IMR-90 (cell line): ENCODE results near the gene TCL1A.

Experiments
- CEBPB ChIP-seq: IDR thresholded peaks from 2 replicates; pipeline ENCODE4 v1.6.1; 2012; ENCODE audit warnings: low read depth, low read length, improper control_type of control experiment
- CHD1 ChIP-seq: IDR thresholded peaks from 2 replicates; pipeline ENCODE4 v1.6.1; 2012; ENCODE audit warnings: low read depth, low read length, improper control_type of control experiment
- CTCF ChIP-seq: conservative IDR thresholded peaks from 2 replicates; pipeline ENCODE4 v1.5.1; 2012; ENCODE audit warnings: mild to moderate bottlenecking, low read depth, low read length, improper control_type of control experiment
- MAZ ChIP-seq: IDR thresholded peaks from 2 replicates; pipeline ENCODE4 v1.6.1; 2012; ENCODE audit warnings: low read depth, mild to moderate bottlenecking, low read length, improper control_type of control experiment, moderate library complexity, borderline replicate concordance
- POLR2A ChIP-seq: IDR thresholded peaks from 2 replicates; pipeline ENCODE4 v1.6.1; 2012; ENCODE audit warnings: mild to moderate bottlenecking, low read depth, low read length
- RAD21 ChIP-seq: IDR thresholded peaks from 2 replicates; pipeline ENCODE4 v1.6.1; 2012; ENCODE audit warnings: low read length, improper control_type of control experiment
- RFX5 ChIP-seq: IDR thresholded peaks from 2 replicates; pipeline ENCODE4 v1.8.0; 2012; ENCODE audit warnings: low read depth, mild to moderate bottlenecking, low read length, moderate library complexity
- SMC3 ChIP-seq: fragments of 150-350 bp; IDR thresholded peaks from 2 replicates; pipeline ENCODE4 v1.6.1; 2016; ENCODE audit warnings: low read depth, mild to moderate bottlenecking, antibody characterized with exemption, low read length, moderate library complexity
- TF ChIP-seq, protein P1 (sequence below): fragments of 150-350 bp; IDR thresholded peaks from 2 replicates; pipeline ENCODE4 v1.6.1; 2017; ENCODE audit warnings: mild to moderate bottlenecking, antibody characterized with exemption, low read length, low read depth
- TF ChIP-seq, protein P2 (sequence below): fragments of 150-350 bp; IDR thresholded peaks from 2 replicates; pipeline ENCODE4 v1.6.1; 2016; ENCODE audit warnings: low read depth, mild to moderate bottlenecking, low read length, moderate library complexity, borderline replicate concordance

DNA sequence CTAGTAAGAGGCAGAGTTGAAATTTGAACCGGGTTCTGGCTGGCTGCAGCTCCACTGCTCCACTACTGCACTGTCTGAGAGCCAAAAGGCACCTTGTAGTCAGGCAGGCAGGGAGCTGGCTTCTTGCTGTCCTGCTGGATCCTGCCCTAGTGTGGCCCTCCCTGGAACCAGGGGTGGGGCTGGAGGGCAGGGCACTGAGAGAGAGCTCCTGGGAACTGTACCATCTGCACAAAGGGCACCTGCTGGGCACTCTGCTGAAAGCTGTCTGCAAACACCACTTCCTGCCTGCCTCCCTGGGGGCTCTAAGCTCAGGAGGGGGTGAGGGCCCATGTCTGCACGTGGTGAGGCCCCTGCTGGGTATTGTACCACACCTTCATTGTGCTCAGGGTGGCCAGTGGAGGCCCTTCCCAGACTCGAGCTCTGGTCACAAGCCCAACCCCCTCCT, 46.7 kb downstream of the TCL1A start:
- no peak for TF ChIP-seq CTCF
- no peak for TF ChIP-seq RAD21
- TF ChIP-seq, protein P1, sequence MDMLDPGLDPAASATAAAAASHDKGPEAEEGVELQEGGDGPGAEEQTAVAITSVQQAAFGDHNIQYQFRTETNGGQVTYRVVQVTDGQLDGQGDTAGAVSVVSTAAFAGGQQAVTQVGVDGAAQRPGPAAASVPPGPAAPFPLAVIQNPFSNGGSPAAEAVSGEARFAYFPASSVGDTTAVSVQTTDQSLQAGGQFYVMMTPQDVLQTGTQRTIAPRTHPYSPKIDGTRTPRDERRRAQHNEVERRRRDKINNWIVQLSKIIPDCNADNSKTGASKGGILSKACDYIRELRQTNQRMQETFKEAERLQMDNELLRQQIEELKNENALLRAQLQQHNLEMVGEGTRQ: no peak
- no peak for TF ChIP-seq POLR2A
- TF ChIP-seq CHD1: no peak
- TF ChIP-seq RFX5: no peak
- TF ChIP-seq SMC3: no peak
- TF ChIP-seq CEBPB: no peak
- no peak for TF ChIP-seq MAZ
- TF ChIP-seq, protein P2, sequence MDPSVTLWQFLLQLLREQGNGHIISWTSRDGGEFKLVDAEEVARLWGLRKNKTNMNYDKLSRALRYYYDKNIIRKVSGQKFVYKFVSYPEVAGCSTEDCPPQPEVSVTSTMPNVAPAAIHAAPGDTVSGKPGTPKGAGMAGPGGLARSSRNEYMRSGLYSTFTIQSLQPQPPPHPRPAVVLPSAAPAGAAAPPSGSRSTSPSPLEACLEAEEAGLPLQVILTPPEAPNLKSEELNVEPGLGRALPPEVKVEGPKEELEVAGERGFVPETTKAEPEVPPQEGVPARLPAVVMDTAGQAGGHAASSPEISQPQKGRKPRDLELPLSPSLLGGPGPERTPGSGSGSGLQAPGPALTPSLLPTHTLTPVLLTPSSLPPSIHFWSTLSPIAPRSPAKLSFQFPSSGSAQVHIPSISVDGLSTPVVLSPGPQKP: no peak
